GM04503 (cell line): Measurements from ENCODE around the gene SEMA3F.

Experiments
- DNase-seq: peaks from one replicate; pipeline ENCODE4 v3.0.0-alpha.2; 2012; ENCODE audit warnings: low read depth

The SEMA3F gene

GRCh38 chr3:50171540-50172301, 16.6 kb downstream of the SEMA3F start:
- DNase-seq: no peak

DNA sequence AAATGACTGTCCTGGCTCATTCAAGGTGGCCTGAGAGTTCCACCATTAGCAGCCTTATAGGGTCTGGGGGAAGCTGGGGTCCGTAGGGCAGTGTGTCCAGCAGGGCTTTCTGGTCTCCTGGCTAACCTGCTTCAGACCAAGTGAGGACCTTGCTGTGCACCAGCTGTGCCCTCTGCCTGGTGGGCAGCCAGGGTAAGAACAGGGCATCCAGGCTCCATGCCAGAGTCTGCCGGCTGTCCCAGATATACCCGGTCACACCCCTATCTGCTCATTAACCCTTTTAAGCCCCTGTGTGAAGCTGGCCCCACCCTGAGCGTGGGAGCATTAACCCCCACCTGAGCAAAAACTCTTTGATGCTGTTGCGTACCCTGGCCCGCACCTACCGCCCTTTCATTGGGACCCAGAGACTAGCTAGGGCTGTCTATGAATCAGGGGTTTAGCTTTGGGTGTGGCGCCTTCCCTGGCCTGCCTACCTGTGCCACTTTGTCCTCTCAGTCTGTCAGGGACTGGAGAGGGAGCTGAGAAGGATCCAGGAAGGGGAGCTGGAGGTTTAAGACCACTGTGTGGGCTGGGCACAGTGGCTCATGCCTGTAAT, 17.6 kb downstream of the SEMA3F start:
- DNase-seq: no peak

GRCh38 chr3:50173685-50174516, 18.8 kb downstream of the SEMA3F start:
- DNase-seq: no peak

DNA sequence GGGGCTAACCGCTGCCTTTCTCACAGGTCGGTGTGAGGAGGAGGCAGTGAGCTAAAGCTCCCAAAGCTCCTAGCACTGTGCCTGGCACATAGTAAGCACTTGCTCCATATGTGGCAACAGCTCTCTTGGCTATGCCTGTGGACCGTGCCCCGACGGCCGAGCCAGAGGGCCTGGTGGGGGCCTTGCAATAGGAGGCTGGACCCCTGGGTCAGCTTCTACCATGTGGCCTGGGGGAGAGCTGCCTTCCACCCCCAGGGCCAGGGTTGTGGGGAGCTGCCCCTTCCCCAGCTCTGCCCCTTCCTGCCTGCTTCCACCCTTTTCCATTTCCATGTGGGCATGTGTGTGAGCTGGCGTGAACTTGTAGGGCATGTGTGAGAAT, 19.4 kb downstream of the SEMA3F start:
- no peak for DNase-seq

DNA sequence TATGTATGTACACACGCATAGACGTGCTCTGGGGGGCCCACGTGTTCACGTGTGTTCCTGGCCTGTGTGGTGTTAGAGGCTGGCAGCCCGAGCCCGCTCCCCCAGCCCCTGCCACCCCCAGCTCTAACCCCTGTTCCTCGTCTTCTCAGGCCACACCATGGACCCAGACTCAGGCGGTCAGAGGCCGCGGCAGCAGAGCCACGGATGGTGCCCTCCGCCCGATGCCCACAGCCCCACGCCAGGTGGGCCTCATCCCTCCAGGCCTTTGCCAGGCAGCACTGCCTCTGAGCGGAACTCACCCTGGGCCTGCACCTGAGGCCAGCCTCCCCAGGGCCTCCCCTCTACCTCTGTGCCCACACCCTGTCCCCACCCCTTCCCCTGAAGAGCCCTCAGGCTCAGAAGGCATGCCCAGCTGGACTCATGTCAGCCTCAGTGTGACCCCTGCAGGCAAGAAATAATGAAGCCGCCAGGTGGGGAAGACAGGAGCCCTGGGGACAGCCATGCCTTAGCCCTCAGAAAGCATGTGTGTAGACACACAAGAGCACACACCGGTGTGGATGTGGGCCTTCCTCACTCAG, 19.9 kb downstream of the SEMA3F start:
- DNase-seq: no peak

- DNase-seq: no peak
These were observed 22.2 kb downstream of the SEMA3F start for GRCh38 chr3:50177346-50177745.

DNA sequence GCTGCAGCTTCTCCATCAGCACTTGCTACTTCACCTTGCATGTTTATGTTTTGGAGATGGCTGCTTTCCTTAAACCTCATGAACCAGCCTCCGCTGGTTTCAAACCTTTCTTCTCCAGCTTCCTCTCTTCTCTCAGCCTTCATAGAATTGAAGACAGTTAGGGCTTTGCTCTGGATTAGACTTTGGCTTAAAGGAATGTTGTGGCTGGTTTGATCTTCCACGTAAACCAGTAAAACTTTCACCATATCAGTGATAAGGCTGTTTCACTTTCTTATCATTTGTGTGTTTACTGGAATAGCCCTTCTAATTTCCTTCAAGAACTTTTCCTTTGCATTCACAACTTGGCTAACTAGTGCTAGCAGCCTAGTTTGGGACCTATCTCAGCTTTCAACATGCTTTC, 24.6 kb downstream of the SEMA3F start:
- DNase-seq: no peak

DNA sequence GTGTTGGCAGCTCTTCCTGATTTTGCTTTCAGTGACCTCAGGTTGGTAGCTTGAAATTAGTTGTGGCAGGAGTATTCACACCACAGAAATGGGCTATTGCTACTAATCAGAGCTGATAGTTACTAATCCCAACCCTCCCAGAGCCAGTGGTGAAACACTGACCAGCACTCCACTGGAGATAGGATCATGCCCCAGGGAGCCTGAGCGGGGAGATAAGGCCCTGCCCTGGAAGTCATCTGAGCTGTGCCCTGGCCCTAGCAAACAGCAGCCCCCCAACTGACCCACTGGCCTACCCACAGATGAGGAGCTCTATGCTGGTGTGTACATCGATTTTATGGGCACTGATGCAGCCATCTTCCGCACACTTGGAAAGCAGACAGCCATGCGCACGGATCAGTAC, 26.9 kb downstream of the SEMA3F start:
- DNase-seq: no peak

DNA sequence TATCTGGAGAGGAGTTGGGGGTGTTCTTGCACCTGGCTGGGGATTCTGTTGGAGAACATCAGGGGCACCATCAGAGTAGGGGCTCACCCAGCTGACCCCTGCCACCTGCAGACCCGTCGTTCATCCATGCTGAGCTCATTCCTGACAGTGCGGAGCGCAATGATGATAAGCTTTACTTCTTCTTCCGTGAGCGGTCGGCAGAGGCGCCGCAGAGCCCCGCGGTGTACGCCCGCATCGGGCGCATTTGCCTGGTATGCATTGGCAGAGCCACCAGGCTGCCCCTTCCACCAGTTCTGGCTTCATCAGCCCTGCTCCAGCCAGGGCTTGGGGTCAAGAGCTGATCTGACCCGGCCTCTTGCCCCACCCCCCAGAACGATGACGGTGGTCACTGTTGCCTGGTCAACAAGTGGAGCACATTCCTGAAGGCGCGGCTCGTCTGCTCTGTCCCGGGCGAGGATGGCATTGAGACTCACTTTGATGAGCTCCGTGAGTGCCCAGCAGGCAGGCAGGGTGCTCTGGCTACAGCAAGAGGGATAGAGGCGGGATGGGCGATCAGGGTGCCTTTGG, 27.5 kb downstream of the SEMA3F start:
- DNase-seq: no peak

GRCh38 chr3:50183755-50184154, 28.6 kb downstream of the SEMA3F start:
- no peak for DNase-seq

DNA sequence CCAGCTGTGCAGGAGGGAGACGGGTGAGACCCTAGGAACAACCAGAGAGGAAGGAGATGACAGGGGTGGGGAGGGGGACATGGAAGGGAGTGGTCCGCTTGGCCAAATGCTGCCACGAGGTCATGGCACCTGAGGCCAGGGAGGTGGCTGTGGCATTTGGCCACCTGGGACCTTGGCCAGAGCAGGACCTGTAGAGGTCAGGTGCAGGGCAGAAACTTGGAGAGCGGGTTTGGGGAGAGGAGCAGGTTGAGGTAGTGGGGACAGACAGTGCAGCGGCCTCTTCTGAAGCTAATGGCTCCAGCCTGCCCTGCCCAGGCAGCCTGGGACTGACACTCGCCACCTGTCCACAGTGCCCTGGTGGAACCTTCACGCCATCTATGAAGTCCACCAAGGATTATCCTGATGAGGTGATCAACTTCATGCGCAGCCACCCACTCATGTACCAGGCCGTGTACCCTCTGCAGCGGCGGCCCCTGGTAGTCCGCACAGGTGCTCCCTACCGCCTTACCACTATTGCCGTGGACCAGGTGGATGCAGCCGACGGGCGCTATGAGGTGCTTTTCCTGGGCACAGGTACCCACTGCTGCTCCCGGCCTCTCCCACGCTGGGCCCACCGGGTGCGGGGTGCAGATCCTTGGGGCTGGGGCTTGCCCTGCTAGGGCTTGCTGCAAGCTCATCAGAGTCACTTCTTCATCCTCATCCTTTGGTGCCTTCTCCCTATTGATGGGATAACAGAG, 29.3 kb downstream of the SEMA3F start:
- no peak for DNase-seq

- DNase-seq: no peak
These were observed 30.1 kb downstream of the SEMA3F start for GRCh38 chr3:50185230-50185629.

- DNase-seq: no peak
These were observed 31.0 kb downstream of the SEMA3F start for GRCh38 chr3:50186096-50186495.

GRCh38 chr3:50187750-50188149, 32.6 kb downstream of the SEMA3F start:
- no peak for DNase-seq

- DNase-seq: peak; percentile 28
These were observed 34.1 kb downstream of the SEMA3F start for GRCh38 chr3:50189274-50189673.

- DNase-seq: no peak
These were observed 34.9 kb downstream of the SEMA3F start for GRCh38 chr3:50189989-50190388.

- DNase-seq: no peak
These were observed 36.0 kb downstream of the SEMA3F start, which contains the start of gene GNAT1 for GRCh38 chr3:50190936-50191660. Gene GNAT1, plus strand, starts transcription at chr3:50191610. Its CDS starts 116 bp downstream, at chr3:50191726.

- DNase-seq: no peak
These were observed 37.0 kb downstream of the SEMA3F start for GRCh38 chr3:50192124-50192523.

GRCh38 chr3:50192689-50193141, 37.6 kb downstream of the SEMA3F start:
- no peak for DNase-seq

DNA sequence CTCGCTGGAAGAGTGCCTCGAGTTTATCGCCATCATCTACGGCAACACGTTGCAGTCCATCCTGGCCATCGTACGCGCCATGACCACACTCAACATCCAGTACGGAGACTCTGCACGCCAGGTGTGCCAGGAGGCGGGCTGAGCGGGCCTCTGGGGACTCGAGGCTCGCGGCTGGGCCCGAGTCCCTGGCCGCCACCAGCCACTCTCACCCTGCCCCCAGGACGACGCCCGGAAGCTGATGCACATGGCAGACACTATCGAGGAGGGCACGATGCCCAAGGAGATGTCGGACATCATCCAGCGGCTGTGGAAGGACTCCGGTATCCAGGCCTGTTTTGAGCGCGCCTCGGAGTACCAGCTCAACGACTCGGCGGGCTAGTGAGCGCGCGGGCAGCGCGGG, 38.2 kb downstream of the SEMA3F start:
- DNase-seq: no peak

DNA sequence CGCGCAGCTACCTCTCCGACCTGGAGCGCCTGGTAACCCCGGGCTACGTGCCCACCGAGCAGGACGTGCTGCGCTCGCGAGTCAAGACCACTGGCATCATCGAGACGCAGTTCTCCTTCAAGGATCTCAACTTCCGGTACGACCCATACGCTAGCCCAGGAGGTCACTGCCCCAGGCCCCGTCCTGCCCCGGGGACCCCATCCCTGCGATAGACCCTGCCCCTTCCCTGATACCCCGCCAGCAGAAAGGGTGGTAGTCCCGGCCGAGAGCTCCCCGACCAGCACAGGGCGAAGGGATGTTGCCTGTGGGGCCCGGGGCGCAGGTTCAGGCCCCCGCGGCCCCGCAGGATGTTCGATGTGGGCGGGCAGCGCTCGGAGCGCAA, 38.6 kb downstream of the SEMA3F start:
- no peak for DNase-seq
